Activated effector memory CD4-positive, alpha-beta T cell treated with Interleukin-2 at 50 U/mL for 16 hours (primary cell): Measurements from ENCODE around the gene CARD8.

Experiments used
- DNase-seq: peaks from one replicate; pipeline ENCODE4 v3.0.0-alpha.2; 2020

Gene CARD8

DNA sequence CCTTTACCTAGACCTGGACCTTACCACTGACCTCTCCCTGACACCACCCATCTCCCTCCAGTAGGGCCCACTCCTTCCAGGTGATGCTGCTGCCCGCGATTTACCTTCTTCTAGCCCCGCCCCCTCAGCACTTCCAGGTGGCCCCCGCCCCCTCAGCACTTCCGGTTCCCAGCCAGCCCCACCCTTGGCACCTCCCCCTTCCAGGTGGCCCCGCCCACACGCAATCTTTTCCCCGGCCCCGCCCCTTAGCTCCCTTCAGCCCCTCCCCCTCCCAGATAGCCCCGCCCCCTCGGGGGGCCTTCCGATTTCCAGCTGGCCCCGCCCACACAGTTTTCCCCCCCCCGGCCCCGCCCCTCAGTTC lies 86.2 kb downstream of the CARD8 start:
- peak; percentile 83 for DNase-seq

DNA sequence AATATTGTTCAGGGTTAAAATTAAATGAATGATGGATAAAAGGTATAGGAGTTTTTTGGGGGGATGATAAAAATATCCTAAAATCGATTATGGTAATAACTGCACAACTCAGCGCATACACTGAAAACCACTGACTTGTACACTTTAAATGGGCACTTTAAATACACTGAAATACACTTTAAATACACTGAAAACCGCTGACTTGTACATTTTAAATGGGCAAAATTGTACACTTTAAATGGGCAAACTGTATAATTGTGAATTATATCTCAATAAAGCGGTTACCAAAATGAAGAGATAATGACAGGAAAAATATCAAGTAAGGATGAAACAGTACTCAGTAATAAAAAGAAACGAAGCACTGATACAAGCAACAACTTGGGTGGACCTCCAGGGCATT lies 87.0 kb downstream of the CARD8 start:
- DNase-seq, result no peak

DNA sequence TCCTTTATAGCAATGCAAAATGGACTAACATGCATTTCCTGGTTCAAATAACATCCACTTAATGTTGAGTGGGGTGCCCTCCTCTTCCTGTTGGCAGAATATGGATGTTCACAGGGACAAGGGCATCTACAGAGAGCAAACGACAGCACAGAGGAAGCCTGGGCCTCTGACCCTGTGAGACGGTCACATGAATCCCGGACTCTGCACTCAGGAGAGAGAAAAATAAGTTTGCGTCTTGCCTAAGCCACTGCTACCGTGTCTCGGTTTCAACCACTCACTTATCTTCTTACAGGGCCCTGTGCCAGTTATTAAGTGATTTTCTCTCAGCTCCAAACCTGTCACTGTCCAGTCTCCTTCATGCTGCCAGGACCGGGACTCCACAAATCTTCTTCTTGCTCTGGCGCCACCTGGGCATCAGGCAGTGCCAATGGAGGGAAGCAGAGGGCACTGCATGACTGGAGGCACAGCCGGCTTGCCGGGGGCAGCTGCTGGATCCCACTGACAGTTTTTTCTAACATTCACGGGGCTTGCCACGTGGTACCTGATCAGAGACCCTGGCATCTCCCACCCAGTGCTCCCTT lies 97.4 kb downstream of the CARD8 start:
- DNase-seq, result no peak
